Lower leg skin (tissue), 4 donors: ENCODE data around the gene INPP5D. TPM values are rescaled to one million over a fixed set of nuclear protein-coding genes. Genes with fewer than 3 reads are reported as not detected.

ENCODE experiments used
- DNase-seq, 2 donors: peaks; one replicate each; pipeline ENCODE4 v3.0.0-alpha.2; 2019; ENCODE audit warnings: low spot score in 2 of 2
- H3K4me3 ChIP-seq: fragments of 200-600 bp; sonication (generic); 2 replicates; pipeline ENCODE4 v1.5.1; 2017; ENCODE audit warnings: mild to moderate bottlenecking, low read depth; ENCODE audit not compliant: poor library complexity, severe bottlenecking
- POLR2A ChIP-seq, 2 donors: fragments of 450-650 bp; IDR thresholded peaks; one replicate each; pipeline ENCODE4 v1.6.1; 2016 to 2017; ENCODE audit warnings: antibody characterized with exemption in 2 of 2, mild to moderate bottlenecking in 1 of 2, moderate library complexity in 1 of 2
- WGBS, 2 donors: methylation state at CpG; one replicate each; pipeline ENCODE4 v1.1.5; 2018; 5-methylcytosine and 5-hydroxymethylcytosine counted together
- intact Hi-C: fragments of 100-400 bp; cut with DNase I; formaldehyde crosslinking; loops from one replicate; pipeline ENCODE4 v1.15.0; 2023; ENCODE audit warnings: low total_unique reads
- total RNA-seq, 4 donors: library from RNA; depleted of rRNA; stranded (reverse); fragments of >200 nt; gene quantifications; one replicate each; pipeline ENCODE4 v1.1.0, GENCODE V29; 2016
- TF ChIP-seq, protein P1 (sequence below), 3 donors: fragments of 450-650 bp; IDR thresholded peaks; one replicate each; pipeline ENCODE4 v1.5.1; 2016; ENCODE audit warnings: antibody characterized with exemption in 3 of 3, mild to moderate bottlenecking in 3 of 3, moderate library complexity in 2 of 3

The INPP5D gene
- total RNA-seq, 4 donors from 2014 or later: 8.6 to 15.0 (median 13.0) TPM

DNA sequence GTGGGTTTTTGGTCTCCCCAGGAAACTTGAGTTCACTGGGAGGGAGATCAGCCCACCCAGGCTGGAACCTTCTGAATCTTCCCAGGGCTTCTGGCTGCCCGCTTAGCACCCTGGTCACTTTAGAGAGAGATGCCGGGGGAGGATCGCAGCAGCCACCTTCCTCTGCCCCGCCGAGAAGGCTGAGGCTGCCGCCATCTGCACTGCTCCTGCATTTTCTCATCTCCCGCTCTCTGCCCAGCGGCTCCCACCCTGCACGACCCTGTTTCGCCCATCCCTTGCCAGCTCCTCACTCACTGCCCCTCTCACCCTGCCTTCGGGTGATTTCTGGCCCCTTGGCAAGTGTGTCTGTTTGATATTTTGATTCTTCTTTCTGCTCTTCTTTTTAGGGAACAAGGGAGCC is 108.8 kb downstream of the INPP5D start:
- no peak overlapping the region for H3K4me3 ChIP-seq
- 86% methylated on average over 11 of the region's 11 CpGs for WGBS, 2 donors
- no peak for DNase-seq
- TF ChIP-seq, protein P1, sequence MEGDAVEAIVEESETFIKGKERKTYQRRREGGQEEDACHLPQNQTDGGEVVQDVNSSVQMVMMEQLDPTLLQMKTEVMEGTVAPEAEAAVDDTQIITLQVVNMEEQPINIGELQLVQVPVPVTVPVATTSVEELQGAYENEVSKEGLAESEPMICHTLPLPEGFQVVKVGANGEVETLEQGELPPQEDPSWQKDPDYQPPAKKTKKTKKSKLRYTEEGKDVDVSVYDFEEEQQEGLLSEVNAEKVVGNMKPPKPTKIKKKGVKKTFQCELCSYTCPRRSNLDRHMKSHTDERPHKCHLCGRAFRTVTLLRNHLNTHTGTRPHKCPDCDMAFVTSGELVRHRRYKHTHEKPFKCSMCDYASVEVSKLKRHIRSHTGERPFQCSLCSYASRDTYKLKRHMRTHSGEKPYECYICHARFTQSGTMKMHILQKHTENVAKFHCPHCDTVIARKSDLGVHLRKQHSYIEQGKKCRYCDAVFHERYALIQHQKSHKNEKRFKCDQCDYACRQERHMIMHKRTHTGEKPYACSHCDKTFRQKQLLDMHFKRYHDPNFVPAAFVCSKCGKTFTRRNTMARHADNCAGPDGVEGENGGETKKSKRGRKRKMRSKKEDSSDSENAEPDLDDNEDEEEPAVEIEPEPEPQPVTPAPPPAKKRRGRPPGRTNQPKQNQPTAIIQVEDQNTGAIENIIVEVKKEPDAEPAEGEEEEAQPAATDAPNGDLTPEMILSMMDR (IDR thresholded peaks at IDR 0.05): no peak
- no peak for TF ChIP-seq POLR2A (IDR thresholded peaks at IDR 0.05)
- intact Hi-C loops: no loop called here

DNA sequence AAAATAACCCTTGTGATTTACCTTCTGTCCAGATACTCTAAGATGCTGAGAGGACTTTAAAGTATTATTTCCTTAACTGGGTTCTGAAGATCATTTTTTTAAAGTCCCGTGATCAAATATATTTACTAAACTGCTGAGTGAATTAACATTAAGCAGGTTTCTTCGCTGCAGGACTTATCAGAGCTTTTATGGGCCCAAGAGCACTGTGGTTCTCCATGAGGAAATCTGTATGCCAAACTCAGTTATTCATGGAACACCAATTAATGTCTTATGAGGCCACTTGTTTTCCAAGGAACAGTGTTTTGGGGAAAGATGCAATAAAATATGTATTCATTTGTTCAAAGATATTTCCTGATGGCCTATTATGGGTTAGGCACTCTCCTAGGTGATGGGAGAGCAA is 111.2 kb downstream of the INPP5D start:
- DNase-seq: no peak
- intact Hi-C loops: no loop called here
- no peak overlapping the region for H3K4me3 ChIP-seq
- 97 to 100% methylated on average over 2 of the region's 2 CpGs for WGBS, 2 donors
- TF ChIP-seq, protein P1 (IDR thresholded peaks at IDR 0.05): no peak
- TF ChIP-seq POLR2A (IDR thresholded peaks at IDR 0.05): no peak

DNA sequence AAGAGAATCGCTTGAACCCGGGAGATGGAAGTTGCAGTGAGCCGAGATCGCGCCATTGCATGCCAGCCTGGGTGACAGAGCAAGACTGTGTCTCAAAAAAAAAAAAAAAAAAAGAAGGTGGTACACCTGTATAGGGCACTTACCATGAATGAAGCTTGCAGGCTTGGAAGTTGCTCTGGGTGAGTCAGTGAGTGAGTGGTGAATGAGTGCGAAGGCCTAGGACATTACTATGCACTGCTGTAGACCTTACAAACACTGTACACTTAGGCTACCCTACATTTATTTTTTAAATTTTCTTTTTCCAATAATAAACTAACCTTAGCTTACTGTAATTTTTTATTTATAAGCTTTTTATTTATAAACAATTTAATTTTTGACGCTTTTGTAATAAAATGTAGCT is 113.0 kb downstream of the INPP5D start:
- 96 to 97% methylated on average over 7 of the region's 7 CpGs for WGBS, 2 donors
- intact Hi-C loops: no loop called here
- DNase-seq: no peak
- H3K4me3 ChIP-seq: no peak overlapping the region
- TF ChIP-seq, protein P1 (IDR thresholded peaks at IDR 0.05): no peak
- no peak for TF ChIP-seq POLR2A (IDR thresholded peaks at IDR 0.05)

DNA sequence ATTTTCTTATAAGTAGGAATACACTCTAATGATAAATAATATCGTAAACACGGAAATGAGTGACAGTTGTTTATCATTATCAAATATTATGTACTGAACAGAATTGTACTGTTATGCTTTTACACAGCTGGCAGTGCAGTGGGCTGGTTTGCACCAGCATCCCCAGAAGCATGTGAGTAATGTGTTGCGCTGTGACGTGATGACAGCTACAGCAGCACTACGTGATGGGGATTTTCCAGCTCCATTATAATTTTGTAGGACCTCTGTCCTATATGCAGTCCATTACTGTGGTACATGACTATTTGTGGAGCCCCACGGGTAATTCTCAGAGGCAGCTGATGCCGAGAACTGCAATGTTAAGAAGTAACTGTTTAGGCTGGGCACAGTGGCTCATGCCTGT is 114.0 kb downstream of the INPP5D start:
- intact Hi-C loops: no loop called here
- no peak for TF ChIP-seq POLR2A (IDR thresholded peaks at IDR 0.05)
- TF ChIP-seq, protein P1 (IDR thresholded peaks at IDR 0.05): no peak
- 62 to 75% methylated on average over 7 of the region's 7 CpGs for WGBS, 2 donors

DNA sequence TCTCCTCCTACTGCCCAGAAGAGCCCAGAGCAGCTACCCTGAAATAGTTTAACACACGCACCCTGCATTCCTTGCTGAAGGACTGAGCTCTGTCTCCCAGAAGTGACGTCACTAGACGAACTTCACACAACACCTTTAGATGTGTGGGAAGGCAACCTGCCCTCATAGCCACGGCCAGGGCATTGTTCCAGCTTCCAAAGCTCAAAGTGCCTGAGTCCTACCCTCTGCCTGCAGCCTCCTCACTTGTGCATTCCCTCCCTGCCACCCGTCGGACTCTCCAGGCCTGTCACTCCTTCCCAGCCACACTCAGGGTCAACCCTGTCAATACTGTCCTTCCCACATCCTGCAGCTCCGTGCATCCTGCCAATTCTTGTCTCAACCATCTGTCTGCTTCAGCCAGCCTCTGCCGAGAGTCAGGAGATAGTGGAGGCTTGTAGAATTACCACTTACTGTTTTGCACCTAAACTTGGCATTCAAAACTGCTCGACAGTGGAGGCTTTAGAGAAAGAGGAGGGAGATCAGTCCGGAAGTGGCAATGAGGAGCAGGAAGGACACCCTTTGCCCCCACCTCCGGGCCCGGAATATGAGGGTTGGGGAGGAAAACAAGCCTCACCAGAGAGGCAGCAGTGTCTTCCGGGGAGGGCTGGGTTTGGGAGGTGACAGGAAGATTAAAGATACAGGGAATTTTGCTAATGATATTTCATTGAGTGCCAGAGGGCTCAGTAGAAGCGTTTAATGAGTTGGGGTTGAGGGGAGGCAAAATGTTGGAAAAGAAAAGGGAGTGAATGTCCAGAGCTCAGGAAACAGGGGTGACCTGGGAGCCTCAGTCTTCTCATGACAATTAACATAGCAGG is 119.1 kb downstream of the INPP5D start:
- no peak for DNase-seq
- 78 to 81% methylated on average over 14 of the region's 14 CpGs for WGBS, 2 donors

More for the DNA sequence above, 114.0 kb downstream of the INPP5D start:
- no peak overlapping the region for H3K4me3 ChIP-seq
- DNase-seq: no peak

More for the DNA sequence above, 119.1 kb downstream of the INPP5D start:
- intact Hi-C loops: no loop called here
- H3K4me3 ChIP-seq: no peak overlapping the region
- TF ChIP-seq, protein P1 (IDR thresholded peaks at IDR 0.05): no peak
- no peak for TF ChIP-seq POLR2A (IDR thresholded peaks at IDR 0.05)
